DND-41 (cell line): ENCODE results near the gene SRPK2.
A peak's percentile ranks its signal among the peaks of the same experiment; 100 is the strongest.

Experiments
- ATAC-seq: fragments of 200-7000 bp; cut with Tn5 transposase; 3 replicates; pipeline ENCODE4 v1.9.1; 2021; ENCODE audit warnings: low read depth; ENCODE audit not compliant: insufficient read depth
- DNase-seq: peaks from one replicate; pipeline ENCODE4 v3.0.0-alpha.2; 2020
- H2AFZ ChIP-seq: 2 replicates; pipeline ENCODE4 v1.6.0; 2012; ENCODE audit warnings: low read depth, low read length
- H3K27ac ChIP-seq: 2 replicates; pipeline ENCODE4 v1.5.1; 2012; ENCODE audit warnings: low read length, inconsistent platforms
- H3K27me3 ChIP-seq: fragments of 200-600 bp; sonication (generic); 2 replicates; pipeline ENCODE4 v1.6.0; 2012; ENCODE audit warnings: low read length, mild to moderate bottlenecking, inconsistent platforms; ENCODE audit not compliant: insufficient read depth, poor library complexity
- H3K36me3 ChIP-seq: 2 replicates; pipeline ENCODE4 v1.5.1; 2012; ENCODE audit warnings: low read length, inconsistent platforms; ENCODE audit not compliant: insufficient read depth
- H3K4me1 ChIP-seq: 2 replicates; pipeline ENCODE4 v1.5.1; 2012; ENCODE audit warnings: mild to moderate bottlenecking, low read length; ENCODE audit not compliant: insufficient read depth
- H3K4me2 ChIP-seq: 2 replicates; pipeline ENCODE4 v1.6.0; 2012; ENCODE audit warnings: mild to moderate bottlenecking, moderate library complexity, low read length, inconsistent platforms; ENCODE audit not compliant: insufficient read depth
- H3K4me3 ChIP-seq, 2 experiments: fragments of 200-600 bp in 1 of 2; shearing (Covaris generic) in 1 of 2; 2 replicates each; pipeline ENCODE4 v1.5.1; 2012 to 2016; ENCODE audit warnings: inconsistent platforms in 2 of 2, low read length in 2 of 2, mild to moderate bottlenecking in 2 of 2, low read depth in 1 of 2, moderate library complexity in 1 of 2
- H3K79me2 ChIP-seq: 2 replicates; pipeline ENCODE4 v1.6.0; 2012; ENCODE audit warnings: low read length, inconsistent platforms; ENCODE audit not compliant: insufficient read depth
- H3K9ac ChIP-seq: 2 replicates; pipeline ENCODE4 v1.6.0; 2012; ENCODE audit warnings: low read depth, mild to moderate bottlenecking, inconsistent platforms, low read length, moderate library complexity
- H3K9me3 ChIP-seq: 2 replicates; pipeline ENCODE4 v1.5.1; 2012; ENCODE audit warnings: low read length, moderate library complexity, mild to moderate bottlenecking, inconsistent platforms; ENCODE audit not compliant: insufficient read depth, severe bottlenecking
- H4K20me1 ChIP-seq: 2 replicates; pipeline ENCODE4 v1.6.0; 2012; ENCODE audit warnings: low read length; ENCODE audit not compliant: insufficient read depth
- EZH2 ChIP-seq: IDR thresholded peaks from 3 replicates; pipeline ENCODE4 v1.6.1; 2012; ENCODE audit warnings: borderline replicate concordance, low read depth, mild to moderate bottlenecking, moderate library complexity, low read length, inconsistent platforms; ENCODE audit not compliant: severe bottlenecking
- TF ChIP-seq, protein P1 (sequence below): IDR thresholded peaks from 2 replicates; pipeline ENCODE4 v1.5.1; 2012; ENCODE audit warnings: borderline replicate concordance, low read length, moderate library complexity, mild to moderate bottlenecking; ENCODE audit not compliant: poor library complexity, severe bottlenecking; ENCODE audit errors: extremely low read depth

Gene SRPK2

DNA sequence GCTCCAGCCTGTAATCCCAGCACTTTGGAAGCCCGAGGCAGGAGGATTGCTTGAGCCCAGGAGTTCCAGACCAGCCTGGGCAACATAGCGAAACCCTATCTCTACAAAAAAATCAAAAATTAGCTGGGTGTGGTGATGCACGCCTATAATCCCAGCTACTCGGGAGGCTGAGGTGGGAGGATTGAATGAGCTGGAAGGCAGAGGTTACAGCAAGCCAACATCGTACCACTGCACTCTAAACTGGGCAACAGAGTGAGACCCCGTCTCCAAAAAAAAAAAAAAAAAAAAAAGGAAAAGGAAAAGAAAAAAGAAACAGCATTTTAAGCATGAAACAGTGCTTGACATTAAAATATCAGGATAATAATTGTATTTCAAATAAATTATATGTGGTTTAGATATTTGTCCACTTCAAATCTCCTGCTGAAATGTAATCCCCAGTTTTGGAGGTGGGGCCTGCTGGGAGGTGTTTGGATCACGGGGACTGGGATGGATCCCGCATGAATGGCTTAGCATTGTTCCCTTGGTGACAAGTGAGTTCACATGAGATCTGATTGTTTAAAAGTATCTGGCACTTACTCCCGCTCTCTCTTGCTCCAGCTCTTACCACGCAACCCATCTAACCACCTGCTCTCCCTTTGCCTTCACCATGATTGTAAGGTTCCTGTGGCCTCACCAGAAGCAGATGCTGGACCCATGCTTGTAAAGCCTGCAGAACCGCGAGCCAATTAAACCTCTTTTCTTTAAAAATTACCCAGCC lies 103.4 kb downstream of the SRPK2 start:
- H3K27me3 ChIP-seq: no peaks in the 10 kb centered on the region
- ATAC-seq: peak; percentile 60; the same call in 2 of the 3 replicates
- no peak overlapping the region for H3K4me2 ChIP-seq
- H2AFZ ChIP-seq: no peak overlapping the region
- peaks cover 33% of the 10 kb centered on the region for H3K4me1 ChIP-seq
- no peak overlapping the region for H3K9ac ChIP-seq
- H3K4me3 ChIP-seq: no peak overlapping the region
- no peak for DNase-seq
- H3K9me3 ChIP-seq: no peaks in the 10 kb centered on the region
- TF ChIP-seq, protein P1, sequence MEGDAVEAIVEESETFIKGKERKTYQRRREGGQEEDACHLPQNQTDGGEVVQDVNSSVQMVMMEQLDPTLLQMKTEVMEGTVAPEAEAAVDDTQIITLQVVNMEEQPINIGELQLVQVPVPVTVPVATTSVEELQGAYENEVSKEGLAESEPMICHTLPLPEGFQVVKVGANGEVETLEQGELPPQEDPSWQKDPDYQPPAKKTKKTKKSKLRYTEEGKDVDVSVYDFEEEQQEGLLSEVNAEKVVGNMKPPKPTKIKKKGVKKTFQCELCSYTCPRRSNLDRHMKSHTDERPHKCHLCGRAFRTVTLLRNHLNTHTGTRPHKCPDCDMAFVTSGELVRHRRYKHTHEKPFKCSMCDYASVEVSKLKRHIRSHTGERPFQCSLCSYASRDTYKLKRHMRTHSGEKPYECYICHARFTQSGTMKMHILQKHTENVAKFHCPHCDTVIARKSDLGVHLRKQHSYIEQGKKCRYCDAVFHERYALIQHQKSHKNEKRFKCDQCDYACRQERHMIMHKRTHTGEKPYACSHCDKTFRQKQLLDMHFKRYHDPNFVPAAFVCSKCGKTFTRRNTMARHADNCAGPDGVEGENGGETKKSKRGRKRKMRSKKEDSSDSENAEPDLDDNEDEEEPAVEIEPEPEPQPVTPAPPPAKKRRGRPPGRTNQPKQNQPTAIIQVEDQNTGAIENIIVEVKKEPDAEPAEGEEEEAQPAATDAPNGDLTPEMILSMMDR: no peak
- no peak for TF ChIP-seq EZH2
- H4K20me1 ChIP-seq: no peaks in the 10 kb centered on the region
- H3K27ac ChIP-seq: peak overlapping the region; percentile 52; the same call in 1 of the 2 replicates
- H3K36me3 ChIP-seq: no peaks in the 10 kb centered on the region
- H3K79me2 ChIP-seq: peaks cover 96% of the 10 kb centered on the region

DNA sequence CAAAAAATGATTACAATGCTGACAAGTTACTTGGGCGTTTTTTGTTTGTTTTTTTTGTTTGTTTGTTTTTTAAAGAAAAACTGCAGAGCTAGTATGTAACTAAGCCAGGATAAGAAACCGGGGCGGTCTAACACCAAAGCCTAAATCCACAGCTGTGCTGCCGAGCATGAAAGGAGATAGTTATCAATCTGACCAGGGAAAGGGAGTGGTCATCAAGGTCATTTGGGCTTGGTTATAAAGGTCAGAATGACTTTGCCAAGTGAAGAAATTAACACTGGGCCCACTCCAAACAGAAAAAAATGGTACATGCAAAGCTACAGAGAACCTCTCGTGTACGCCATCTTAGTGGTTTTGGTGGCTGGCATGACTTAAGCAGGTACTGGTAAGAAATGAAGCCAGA lies 104.7 kb downstream of the SRPK2 start:
- Histone ChIP-seq H3K36me3 (no peaks in the 10 kb centered on the region), H3K79me2 (peaks cover 96% of the 10 kb centered on the region), H3K9ac (no peak overlapping the region), H3K4me3 (no peak overlapping the region), H4K20me1 (no peaks in the 10 kb centered on the region), H3K27me3 (no peaks in the 10 kb centered on the region), H3K9me3 (no peaks in the 10 kb centered on the region), H3K4me2 (no peak overlapping the region), H2AFZ (no peak overlapping the region), H3K27ac (no peak overlapping the region), H3K4me1 (peaks cover 34% of the 10 kb centered on the region)
- TF ChIP-seq EZH2: no peak
- TF ChIP-seq, protein P1: no peak
- no peak for ATAC-seq
- no peak for DNase-seq

DNA sequence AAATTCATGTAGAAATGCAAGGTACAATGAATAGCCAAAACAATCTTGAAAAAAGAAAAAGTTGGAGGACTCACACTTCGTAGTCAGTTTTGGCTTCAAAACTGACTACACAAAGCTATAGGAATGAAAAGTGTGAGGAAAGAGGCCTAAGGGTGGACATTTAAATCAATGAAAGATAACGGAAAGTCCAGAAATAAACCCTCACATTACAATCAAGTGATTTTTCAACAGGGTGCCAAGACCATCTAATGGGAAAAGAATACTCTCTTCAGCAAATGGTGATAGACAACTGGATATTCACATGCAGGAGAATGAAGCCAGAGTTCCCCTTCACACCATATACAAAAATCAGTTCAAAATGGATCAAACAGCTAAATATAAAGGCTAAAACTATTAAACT lies 106.8 kb downstream of the SRPK2 start:
- no peak overlapping the region for H3K9ac ChIP-seq
- H3K4me2 ChIP-seq: no peak overlapping the region
- no peaks in the 10 kb centered on the region for H3K9me3 ChIP-seq
- no peak for DNase-seq
- H3K79me2 ChIP-seq: peaks cover 97% of the 10 kb centered on the region
- no peaks in the 10 kb centered on the region for H3K27me3 ChIP-seq
- ATAC-seq: no peak
- no peaks in the 10 kb centered on the region; the same call in 1 of the 2 replicates for H3K36me3 ChIP-seq
- H3K27ac ChIP-seq: 0 out of 2 replicates have a peak overlapping the region, but pooled peaks have one; percentile 17
- no peak overlapping the region for H3K4me3 ChIP-seq
- H2AFZ ChIP-seq: no peak overlapping the region
- H4K20me1 ChIP-seq: no peaks in the 10 kb centered on the region
- no peak for TF ChIP-seq EZH2
- TF ChIP-seq, protein P1: no peak
- H3K4me1 ChIP-seq: peaks cover 34% of the 10 kb centered on the region
